ENCODE measurements around the gene SLC35A1. TPM values are rescaled to one million over a fixed set of nuclear protein-coding genes. Genes with fewer than 3 reads are reported as not detected.

The SLC35A1 gene, protein sequence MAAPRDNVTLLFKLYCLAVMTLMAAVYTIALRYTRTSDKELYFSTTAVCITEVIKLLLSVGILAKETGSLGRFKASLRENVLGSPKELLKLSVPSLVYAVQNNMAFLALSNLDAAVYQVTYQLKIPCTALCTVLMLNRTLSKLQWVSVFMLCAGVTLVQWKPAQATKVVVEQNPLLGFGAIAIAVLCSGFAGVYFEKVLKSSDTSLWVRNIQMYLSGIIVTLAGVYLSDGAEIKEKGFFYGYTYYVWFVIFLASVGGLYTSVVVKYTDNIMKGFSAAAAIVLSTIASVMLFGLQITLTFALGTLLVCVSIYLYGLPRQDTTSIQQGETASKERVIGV
- total RNA-seq = 7.9 TPM

DNA sequence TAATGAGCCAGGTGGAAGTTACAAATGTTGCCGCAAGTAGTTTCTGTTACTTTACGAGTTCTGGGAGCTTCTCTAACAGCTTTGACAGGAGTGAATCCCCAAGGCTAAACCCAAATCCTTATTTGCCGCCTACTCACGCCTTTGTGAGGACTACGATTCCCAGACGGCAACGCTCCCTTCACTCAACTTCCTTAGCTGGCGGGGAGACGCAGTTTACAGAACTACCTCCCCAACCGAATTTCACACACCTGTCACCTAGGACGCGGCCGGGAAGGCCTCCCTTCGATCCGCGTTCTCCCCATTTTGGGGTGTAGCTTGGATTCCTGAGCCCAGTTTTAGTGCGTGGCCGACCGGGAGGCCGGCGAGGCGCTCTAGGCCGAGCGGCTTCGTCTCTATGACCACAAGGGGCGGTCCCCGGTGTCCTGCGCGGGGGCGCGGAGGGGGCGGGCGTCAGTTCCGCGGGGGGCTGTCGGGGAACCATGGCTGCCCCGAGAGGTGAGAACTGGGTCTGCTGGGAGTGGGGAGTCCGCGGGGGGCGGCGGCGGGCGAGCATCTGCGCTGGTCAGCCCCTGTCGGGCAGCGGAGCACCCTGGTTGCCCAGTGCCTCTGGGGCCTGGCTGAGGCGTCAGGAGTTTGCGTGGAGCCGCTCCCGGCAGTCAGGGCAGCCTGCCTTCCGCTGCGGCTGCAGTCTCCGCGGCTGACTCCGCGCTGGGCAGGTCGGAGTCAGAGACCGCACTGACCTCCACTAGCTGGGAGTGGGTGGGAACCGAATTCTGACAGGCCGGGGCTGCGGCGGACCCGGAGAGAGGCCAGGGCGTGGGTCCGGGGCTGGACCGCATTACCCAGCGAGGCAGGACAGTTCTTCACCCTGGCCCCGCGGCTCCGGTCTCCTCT, at the start of gene SLC35A1:
Gene SLC35A1, plus strand, starts transcription at position 450 of the 894 bp plus-strand sequence. Its CDS starts 30 bp downstream, at position 480.
- Histone ChIP-seq H3K9me3 (no peaks in the 10 kb centered on the region), H3K4me3 (peak within 1 kb of the TSS; percentile 85 to 96), H3K36me3 (no peaks in the 10 kb centered on the region), H3K27me3 (no peaks in the 10 kb centered on the region), H3K27ac (peak within 1 kb of the TSS; percentile 82 to 93), H3K4me1 (peaks cover 0 to 3% of the 10 kb centered on the region in 2 donors)
- DNase-seq (ENCODE audit: low spot score in 2 of 2) = peak; percentile 30 to 92
- TF ChIP-seq, protein P1, sequence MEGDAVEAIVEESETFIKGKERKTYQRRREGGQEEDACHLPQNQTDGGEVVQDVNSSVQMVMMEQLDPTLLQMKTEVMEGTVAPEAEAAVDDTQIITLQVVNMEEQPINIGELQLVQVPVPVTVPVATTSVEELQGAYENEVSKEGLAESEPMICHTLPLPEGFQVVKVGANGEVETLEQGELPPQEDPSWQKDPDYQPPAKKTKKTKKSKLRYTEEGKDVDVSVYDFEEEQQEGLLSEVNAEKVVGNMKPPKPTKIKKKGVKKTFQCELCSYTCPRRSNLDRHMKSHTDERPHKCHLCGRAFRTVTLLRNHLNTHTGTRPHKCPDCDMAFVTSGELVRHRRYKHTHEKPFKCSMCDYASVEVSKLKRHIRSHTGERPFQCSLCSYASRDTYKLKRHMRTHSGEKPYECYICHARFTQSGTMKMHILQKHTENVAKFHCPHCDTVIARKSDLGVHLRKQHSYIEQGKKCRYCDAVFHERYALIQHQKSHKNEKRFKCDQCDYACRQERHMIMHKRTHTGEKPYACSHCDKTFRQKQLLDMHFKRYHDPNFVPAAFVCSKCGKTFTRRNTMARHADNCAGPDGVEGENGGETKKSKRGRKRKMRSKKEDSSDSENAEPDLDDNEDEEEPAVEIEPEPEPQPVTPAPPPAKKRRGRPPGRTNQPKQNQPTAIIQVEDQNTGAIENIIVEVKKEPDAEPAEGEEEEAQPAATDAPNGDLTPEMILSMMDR (IDR thresholded peaks at IDR 0.05) = peak in 1 of 3 experiments; percentile 15
- intact Hi-C loops (cut with DNase I) = loop anchor here (1.0 to 5.0 kb wide), 5 partner anchors 64 to 315 kb away; partner anchors contain the start of genes AKIRIN2, ORC3, SMIM8 and ZNF292

DNA sequence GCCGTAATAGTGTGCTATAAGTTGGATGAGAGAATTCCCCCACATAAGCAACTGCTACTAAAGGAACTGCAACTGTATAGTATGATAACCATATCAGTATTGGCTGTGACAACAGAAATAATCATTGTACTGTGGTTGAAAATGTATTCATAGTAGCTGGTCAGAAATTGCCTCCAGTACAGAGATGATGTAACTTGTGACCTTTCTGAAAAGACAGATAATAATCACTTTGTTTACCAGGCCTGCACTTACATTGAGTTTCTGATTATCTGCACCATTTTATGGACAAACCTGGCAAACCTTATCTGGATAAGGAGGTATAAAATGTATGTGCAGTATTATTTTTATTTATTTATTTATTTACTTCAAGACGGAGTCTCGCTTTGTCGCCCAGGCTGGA, 46.0 kb upstream of the SLC35A1 start:
- no peaks in the 10 kb centered on the region for H3K4me1 ChIP-seq
- TF ChIP-seq, protein P1 (IDR thresholded peaks at IDR 0.05) = no peak
- no peak overlapping the region for H3K4me3 ChIP-seq
- no peak overlapping the region for H3K27ac ChIP-seq
- no peaks in the 10 kb centered on the region for H3K9me3 ChIP-seq
- intact Hi-C loops (cut with DNase I) = no loop called here
- H3K36me3 ChIP-seq = no peaks in the 10 kb centered on the region
- DNase-seq (ENCODE audit: low spot score in 2 of 2) = no peak
- H3K27me3 ChIP-seq = no peaks in the 10 kb centered on the region

DNA sequence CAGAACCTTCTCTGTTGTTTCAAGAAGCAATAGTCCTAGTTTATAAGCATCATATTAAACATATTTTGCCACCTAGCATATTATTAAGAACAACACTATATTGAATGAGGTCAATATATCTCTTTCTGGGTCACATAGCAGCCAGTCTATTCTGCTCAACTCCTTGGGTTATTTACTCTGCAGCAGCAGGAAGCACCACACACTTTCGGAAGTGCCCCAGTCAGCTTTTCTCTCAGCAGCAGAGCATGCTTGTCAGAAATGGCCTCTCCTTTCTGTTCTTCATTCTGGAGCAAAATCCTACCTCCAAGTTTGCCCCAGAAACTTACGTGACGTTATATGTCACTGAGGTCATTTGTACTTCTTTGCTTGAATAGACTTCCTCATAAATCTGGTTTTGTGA, 42.3 kb upstream of the SLC35A1 start:
- H3K9me3 ChIP-seq = no peaks in the 10 kb centered on the region
- no peak overlapping the region for H3K4me3 ChIP-seq
- TF ChIP-seq, protein P1 (IDR thresholded peaks at IDR 0.05) = no peak
- H3K27ac ChIP-seq = no peak overlapping the region
- H3K36me3 ChIP-seq = no peaks in the 10 kb centered on the region
- no peaks in the 10 kb centered on the region for H3K4me1 ChIP-seq
- intact Hi-C loops (cut with DNase I) = no loop called here
- H3K27me3 ChIP-seq = no peaks in the 10 kb centered on the region
- no peak for DNase-seq (ENCODE audit: low spot score in 2 of 2)

DNA sequence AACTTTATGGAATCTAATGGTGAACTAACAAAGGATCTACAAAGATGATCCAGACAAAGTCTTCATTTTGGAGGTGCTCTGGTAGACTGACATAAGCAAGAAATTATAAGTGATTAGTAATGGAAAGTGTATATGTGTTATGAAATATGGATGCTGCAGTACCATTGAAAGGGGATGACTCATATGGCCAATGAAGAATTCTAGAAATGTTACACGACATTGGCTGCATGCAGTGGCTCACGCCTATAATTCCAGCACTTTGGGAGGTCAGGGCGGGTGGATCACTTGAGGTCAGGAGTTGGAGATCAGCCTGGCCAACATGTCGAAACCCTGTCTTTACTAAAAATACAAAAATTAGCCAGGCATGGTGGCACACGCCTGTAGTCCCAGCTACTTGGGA, 41.5 kb upstream of the SLC35A1 start:
- Histone ChIP-seq H3K9me3 (no peaks in the 10 kb centered on the region), H3K36me3 (no peaks in the 10 kb centered on the region), H3K27ac (no peak overlapping the region), H3K4me1 (no peaks in the 10 kb centered on the region), H3K27me3 (no peaks in the 10 kb centered on the region), H3K4me3 (no peak overlapping the region)
- DNase-seq (ENCODE audit: low spot score in 2 of 2) = no peak
- intact Hi-C loops (cut with DNase I) = no loop called here
- TF ChIP-seq, protein P1 (IDR thresholded peaks at IDR 0.05) = no peak

DNA sequence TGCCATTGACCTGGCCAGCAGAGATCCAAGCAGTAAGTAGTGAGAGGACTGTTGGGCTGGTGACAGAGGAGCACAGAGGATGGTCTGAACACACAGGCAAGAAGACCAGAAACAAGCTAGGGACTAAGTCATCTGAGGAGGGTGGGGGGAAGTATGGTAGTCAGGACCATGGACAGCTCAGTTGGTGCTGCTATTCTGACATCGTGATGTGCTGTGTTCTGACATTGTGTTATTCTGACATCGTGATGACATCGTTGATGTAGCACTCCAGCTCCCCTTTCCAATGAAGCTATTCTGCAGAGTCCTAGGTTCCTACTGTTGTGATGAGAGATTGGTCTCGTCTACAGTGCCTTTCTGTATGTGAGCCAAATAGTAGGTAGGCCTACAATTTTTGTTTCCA, 36.3 kb upstream of the SLC35A1 start:
- intact Hi-C loops (cut with DNase I) = no loop called here
- H3K36me3 ChIP-seq = no peaks in the 10 kb centered on the region
- TF ChIP-seq, protein P1 (IDR thresholded peaks at IDR 0.05) = no peak
- no peaks in the 10 kb centered on the region for H3K27me3 ChIP-seq
- no peak for DNase-seq (ENCODE audit: low spot score in 2 of 2)
- no peak overlapping the region for H3K4me3 ChIP-seq
- H3K27ac ChIP-seq = no peak overlapping the region
- no peaks in the 10 kb centered on the region for H3K4me1 ChIP-seq
- peaks cover 0 to 3% of the 10 kb centered on the region in 2 donors for H3K9me3 ChIP-seq
